ENCODE data around the gene HDAC9.

HDAC9 gene

GRCh38 chr7:18768256-18768655, 272.7 kb downstream of the HDAC9 start:
- H3K4me3 ChIP-seq (ENCODE audit: control insufficient read depth, low read depth, low read length), result no peak overlapping the region
- DNase-seq (ENCODE audit: low read depth), result peak; percentile 78
- TF ChIP-seq, protein P1, sequence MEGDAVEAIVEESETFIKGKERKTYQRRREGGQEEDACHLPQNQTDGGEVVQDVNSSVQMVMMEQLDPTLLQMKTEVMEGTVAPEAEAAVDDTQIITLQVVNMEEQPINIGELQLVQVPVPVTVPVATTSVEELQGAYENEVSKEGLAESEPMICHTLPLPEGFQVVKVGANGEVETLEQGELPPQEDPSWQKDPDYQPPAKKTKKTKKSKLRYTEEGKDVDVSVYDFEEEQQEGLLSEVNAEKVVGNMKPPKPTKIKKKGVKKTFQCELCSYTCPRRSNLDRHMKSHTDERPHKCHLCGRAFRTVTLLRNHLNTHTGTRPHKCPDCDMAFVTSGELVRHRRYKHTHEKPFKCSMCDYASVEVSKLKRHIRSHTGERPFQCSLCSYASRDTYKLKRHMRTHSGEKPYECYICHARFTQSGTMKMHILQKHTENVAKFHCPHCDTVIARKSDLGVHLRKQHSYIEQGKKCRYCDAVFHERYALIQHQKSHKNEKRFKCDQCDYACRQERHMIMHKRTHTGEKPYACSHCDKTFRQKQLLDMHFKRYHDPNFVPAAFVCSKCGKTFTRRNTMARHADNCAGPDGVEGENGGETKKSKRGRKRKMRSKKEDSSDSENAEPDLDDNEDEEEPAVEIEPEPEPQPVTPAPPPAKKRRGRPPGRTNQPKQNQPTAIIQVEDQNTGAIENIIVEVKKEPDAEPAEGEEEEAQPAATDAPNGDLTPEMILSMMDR (conservative IDR thresholded peaks at IDR 0.05; ENCODE audit: control insufficient read depth, insufficient read depth, low read depth, low read length), result no peak

GRCh38 chr7:18770154-18770811, 274.7 kb downstream of the HDAC9 start:
- TF ChIP-seq, protein P1 (conservative IDR thresholded peaks at IDR 0.05; ENCODE audit: control insufficient read depth, insufficient read depth, low read depth, low read length), result no peak
- peak; percentile 91 for DNase-seq (ENCODE audit: low read depth)
- no peak overlapping the region for H3K4me3 ChIP-seq (ENCODE audit: control insufficient read depth, low read depth, low read length)

- TF ChIP-seq, protein P1 (conservative IDR thresholded peaks at IDR 0.05; ENCODE audit: control insufficient read depth, insufficient read depth, low read depth, low read length), result no peak
- H3K4me3 ChIP-seq (ENCODE audit: control insufficient read depth, low read depth, low read length), result no peak overlapping the region
- peak; percentile 64 for DNase-seq (ENCODE audit: low read depth)
Measured at GRCh38 chr7:18770822-18771221, 275.3 kb downstream of the HDAC9 start.

GRCh38 chr7:18771834-18772566, 276.5 kb downstream of the HDAC9 start:
- TF ChIP-seq, protein P1 (conservative IDR thresholded peaks at IDR 0.05; ENCODE audit: control insufficient read depth, insufficient read depth, low read depth, low read length), result no peak
- DNase-seq (ENCODE audit: low read depth), result peak; percentile 88
- H3K4me3 ChIP-seq (ENCODE audit: control insufficient read depth, low read depth, low read length), result no peak overlapping the region

DNA sequence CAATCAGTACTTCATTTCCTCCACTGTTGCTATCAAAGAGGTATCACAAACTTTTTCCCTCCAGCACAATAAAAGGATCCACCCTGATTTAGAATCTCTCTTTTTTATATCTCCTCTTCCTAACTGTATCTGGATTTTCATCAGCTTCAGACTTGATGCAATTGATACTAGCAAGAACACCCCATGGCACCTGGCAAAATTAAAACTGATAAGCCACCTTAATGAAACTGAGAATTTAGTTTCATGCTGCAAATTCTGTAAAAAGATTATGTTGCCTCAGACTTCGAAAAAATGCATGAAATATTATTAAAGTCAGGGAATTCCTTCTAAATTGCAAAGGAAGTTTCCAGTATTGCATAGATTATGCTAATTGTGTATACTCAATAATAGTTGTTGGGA, 277.0 kb downstream of the HDAC9 start:
- H3K4me3 ChIP-seq (ENCODE audit: control insufficient read depth, low read depth, low read length), result no peak overlapping the region
- DNase-seq (ENCODE audit: low read depth), result no peak
- TF ChIP-seq, protein P1 (conservative IDR thresholded peaks at IDR 0.05; ENCODE audit: control insufficient read depth, insufficient read depth, low read depth, low read length), result no peak

- TF ChIP-seq, protein P1 (conservative IDR thresholded peaks at IDR 0.05; ENCODE audit: control insufficient read depth, insufficient read depth, low read depth, low read length), result no peak
- no peak for DNase-seq (ENCODE audit: low read depth)
Measured at GRCh38 chr7:18777314-18777713, 281.8 kb downstream of the HDAC9 start.

More at GRCh38 chr7:18777314-18777713, 281.8 kb downstream of the HDAC9 start:
- H3K4me3 ChIP-seq (ENCODE audit: control insufficient read depth, low read depth, low read length), result no peak overlapping the region

All from fibroblast of mammary gland (primary cell).